ENCODE results near the gene GCDH.
A peak's percentile ranks its signal among the peaks of the same experiment; 100 is the strongest.

GCDH gene

GRCh38 chr19:12864721-12865715 lies 25.9 kb upstream of the GCDH start:
- Histone ChIP-seq H4K5ac (ENCODE audit: low read length) (no peak overlapping the region), H2BK120ac (ENCODE audit: low read depth, low read length) (no peak overlapping the region), H3K36me3 (ENCODE audit: control insufficient read depth, insufficient read depth, low read length) (no peaks in the 10 kb centered on the region), H3K9ac (ENCODE audit: low read length) (no peak overlapping the region), H3K4ac (ENCODE audit: low read depth, low read length) (no peak overlapping the region), H3K79me1 (ENCODE audit: low read length) (no peaks in the 10 kb centered on the region), H3K79me2 (ENCODE audit: control insufficient read depth, insufficient read depth, low read length) (no peaks in the 10 kb centered on the region), H3K4me2 (ENCODE audit: low read length) (no peak overlapping the region), H2BK15ac (replicated peaks; ENCODE audit: low read depth) (no peak overlapping the region), H3K4me1 (ENCODE audit: control insufficient read depth, low read depth, low read length) (no peaks in the 10 kb centered on the region), H3K18ac (ENCODE audit: low read length) (no peak overlapping the region), H2BK5ac (ENCODE audit: low read length) (no peak overlapping the region), H3K23ac (ENCODE audit: low read length) (no peak overlapping the region), H3K56ac (ENCODE audit: low read length) (no peak overlapping the region), H3K27ac (ENCODE audit: low read depth, low read length) (no peak overlapping the region), H4K8ac (ENCODE audit: low read depth, low read length) (no peak overlapping the region), H3K4me3 (ENCODE audit: low read length) (no peak overlapping the region), H2AK5ac (ENCODE audit: low read length) (no peak overlapping the region), H3K27me3 (ENCODE audit: insufficient read depth, low read length, poor library complexity) (no peaks in the 10 kb centered on the region)
- no CpG with 5 or more reads among the region's 34 CpGs for WGBS (ENCODE audit: extremely low coverage, insufficient coverage, low lambda C conversion rate)
- DNase-seq, result no peak

- Histone ChIP-seq H3K4me1 (ENCODE audit: control insufficient read depth, low read depth, low read length) (no peaks in the 10 kb centered on the region), H3K27me3 (ENCODE audit: insufficient read depth, low read length, poor library complexity) (no peaks in the 10 kb centered on the region), H3K9ac (ENCODE audit: low read length) (no peak overlapping the region), H4K8ac (ENCODE audit: low read depth, low read length) (no peak overlapping the region), H4K5ac (ENCODE audit: low read length) (no peak overlapping the region), H3K27ac (ENCODE audit: low read depth, low read length) (no peak overlapping the region), H3K36me3 (ENCODE audit: control insufficient read depth, insufficient read depth, low read length) (no peaks in the 10 kb centered on the region), H2AK5ac (ENCODE audit: low read length) (no peak overlapping the region), H3K79me1 (ENCODE audit: low read length) (no peaks in the 10 kb centered on the region), H3K79me2 (ENCODE audit: control insufficient read depth, insufficient read depth, low read length) (no peaks in the 10 kb centered on the region), H3K56ac (ENCODE audit: low read length) (no peak overlapping the region), H2BK15ac (replicated peaks; ENCODE audit: low read depth) (no peak overlapping the region), H3K23ac (ENCODE audit: low read length) (no peak overlapping the region), H3K4me3 (ENCODE audit: low read length) (no peak overlapping the region), H2BK5ac (ENCODE audit: low read length) (no peak overlapping the region), H3K18ac (ENCODE audit: low read length) (no peak overlapping the region), H3K4ac (ENCODE audit: low read depth, low read length) (no peak overlapping the region), H3K4me2 (ENCODE audit: low read length) (no peak overlapping the region), H2BK120ac (ENCODE audit: low read depth, low read length) (no peak overlapping the region)
- no CpG with 5 or more reads among the region's 19 CpGs for WGBS (ENCODE audit: extremely low coverage, insufficient coverage, low lambda C conversion rate)
- DNase-seq, result no peak
Observed at GRCh38 chr19:12865746-12866415, 25.1 kb upstream of the GCDH start.

- H3K27ac ChIP-seq (ENCODE audit: low read depth, low read length), result no peak overlapping the region
- H3K9ac ChIP-seq (ENCODE audit: low read length), result no peak overlapping the region
- no peak overlapping the region for H3K4me2 ChIP-seq (ENCODE audit: low read length)
- H2BK15ac ChIP-seq (replicated peaks; ENCODE audit: low read depth), result no peak overlapping the region
- no peak overlapping the region for H2BK5ac ChIP-seq (ENCODE audit: low read length)
- H4K5ac ChIP-seq (ENCODE audit: low read length), result no peak overlapping the region
- H3K56ac ChIP-seq (ENCODE audit: low read length), result peak overlapping the region; percentile 76
- no CpG with 5 or more reads among the region's 29 CpGs for WGBS (ENCODE audit: extremely low coverage, insufficient coverage, low lambda C conversion rate)
- H3K36me3 ChIP-seq (ENCODE audit: control insufficient read depth, insufficient read depth, low read length), result no peaks in the 10 kb centered on the region
- DNase-seq, result no peak
- H3K79me2 ChIP-seq (ENCODE audit: control insufficient read depth, insufficient read depth, low read length), result no peaks in the 10 kb centered on the region
- no peak overlapping the region for H4K8ac ChIP-seq (ENCODE audit: low read depth, low read length)
- H2BK120ac ChIP-seq (ENCODE audit: low read depth, low read length), result no peak overlapping the region
- no peak overlapping the region for H3K4ac ChIP-seq (ENCODE audit: low read depth, low read length)
- no peaks in the 10 kb centered on the region for H3K27me3 ChIP-seq (ENCODE audit: insufficient read depth, low read length, poor library complexity)
- H3K18ac ChIP-seq (ENCODE audit: low read length), result no peak overlapping the region
- H2AK5ac ChIP-seq (ENCODE audit: low read length), result no peak overlapping the region
- no peaks in the 10 kb centered on the region for H3K4me1 ChIP-seq (ENCODE audit: control insufficient read depth, low read depth, low read length)
- H3K79me1 ChIP-seq (ENCODE audit: low read length), result no peaks in the 10 kb centered on the region
- H3K23ac ChIP-seq (ENCODE audit: low read length), result no peak overlapping the region
- no peak overlapping the region for H3K4me3 ChIP-seq (ENCODE audit: low read length)
Observed at GRCh38 chr19:12866416-12867119, 24.4 kb upstream of the GCDH start.

- Histone ChIP-seq H3K27ac (ENCODE audit: low read depth, low read length) (no peak overlapping the region), H2BK5ac (ENCODE audit: low read length) (no peak overlapping the region)
- WGBS (ENCODE audit: extremely low coverage, insufficient coverage, low lambda C conversion rate), result no CpG with 5 or more reads among the region's 51 CpGs
Observed at GRCh38 chr19:12867120-12868099, 23.6 kb upstream of the GCDH start.

GRCh38 chr19:12868540-12869112 lies 22.3 kb upstream of the GCDH start:
- Histone ChIP-seq H3K18ac (ENCODE audit: low read length) (no peak overlapping the region), H3K56ac (ENCODE audit: low read length) (no peak overlapping the region), H3K36me3 (ENCODE audit: control insufficient read depth, insufficient read depth, low read length) (no peaks in the 10 kb centered on the region), H3K27ac (ENCODE audit: low read depth, low read length) (no peak overlapping the region), H3K79me1 (ENCODE audit: low read length) (no peaks in the 10 kb centered on the region), H4K5ac (ENCODE audit: low read length) (no peak overlapping the region), H2BK120ac (ENCODE audit: low read depth, low read length) (no peak overlapping the region), H2AK5ac (ENCODE audit: low read length) (no peak overlapping the region), H3K79me2 (ENCODE audit: control insufficient read depth, insufficient read depth, low read length) (no peaks in the 10 kb centered on the region), H2BK15ac (replicated peaks; ENCODE audit: low read depth) (no peak overlapping the region), H3K23ac (ENCODE audit: low read length) (no peak overlapping the region), H3K27me3 (ENCODE audit: insufficient read depth, low read length, poor library complexity) (no peaks in the 10 kb centered on the region), H2BK5ac (ENCODE audit: low read length) (no peak overlapping the region), H3K4me3 (ENCODE audit: low read length) (no peak overlapping the region), H3K9ac (ENCODE audit: low read length) (no peak overlapping the region), H3K4me2 (ENCODE audit: low read length) (no peak overlapping the region), H3K4me1 (ENCODE audit: control insufficient read depth, low read depth, low read length) (no peaks in the 10 kb centered on the region), H4K8ac (ENCODE audit: low read depth, low read length) (no peak overlapping the region), H3K4ac (ENCODE audit: low read depth, low read length) (no peak overlapping the region)
- WGBS (ENCODE audit: extremely low coverage, insufficient coverage, low lambda C conversion rate), result no CpG with 5 or more reads among the region's 10 CpGs
- DNase-seq, result peak; percentile 69

More at GRCh38 chr19:12867120-12868099, 23.6 kb upstream of the GCDH start:
- no peaks in the 10 kb centered on the region for H3K27me3 ChIP-seq (ENCODE audit: insufficient read depth, low read length, poor library complexity)
- peak overlapping the region; percentile 64 for H3K4me2 ChIP-seq (ENCODE audit: low read length)
- peak; percentile 93 for DNase-seq
- no peaks in the 10 kb centered on the region for H3K79me1 ChIP-seq (ENCODE audit: low read length)
- H2BK120ac ChIP-seq (ENCODE audit: low read depth, low read length), result no peak overlapping the region
- H3K9ac ChIP-seq (ENCODE audit: low read length), result peak overlapping the region; percentile 80
- H3K36me3 ChIP-seq (ENCODE audit: control insufficient read depth, insufficient read depth, low read length), result no peaks in the 10 kb centered on the region
- H3K4me3 ChIP-seq (ENCODE audit: low read length), result peak overlapping the region; percentile 44
- no peak overlapping the region for H2AK5ac ChIP-seq (ENCODE audit: low read length)
- H4K5ac ChIP-seq (ENCODE audit: low read length), result no peak overlapping the region
- no peak overlapping the region for H2BK15ac ChIP-seq (replicated peaks; ENCODE audit: low read depth)
- H3K79me2 ChIP-seq (ENCODE audit: control insufficient read depth, insufficient read depth, low read length), result no peaks in the 10 kb centered on the region
- no peak overlapping the region for H3K23ac ChIP-seq (ENCODE audit: low read length)
- no peaks in the 10 kb centered on the region for H3K4me1 ChIP-seq (ENCODE audit: control insufficient read depth, low read depth, low read length)
- peak overlapping the region; percentile 91 for H3K56ac ChIP-seq (ENCODE audit: low read length)
- H3K4ac ChIP-seq (ENCODE audit: low read depth, low read length), result no peak overlapping the region
- peak overlapping the region; percentile 82 for H3K18ac ChIP-seq (ENCODE audit: low read length)
- H4K8ac ChIP-seq (ENCODE audit: low read depth, low read length), result no peak overlapping the region
